ENCODE results near the gene ADARB2. TPM values are rescaled to one million over a fixed set of nuclear protein-coding genes. Genes with fewer than 3 reads are reported as not detected.

Gene ADARB2
- total RNA-seq, 1 experiment from 2014 or later: 0.90 TPM

DNA sequence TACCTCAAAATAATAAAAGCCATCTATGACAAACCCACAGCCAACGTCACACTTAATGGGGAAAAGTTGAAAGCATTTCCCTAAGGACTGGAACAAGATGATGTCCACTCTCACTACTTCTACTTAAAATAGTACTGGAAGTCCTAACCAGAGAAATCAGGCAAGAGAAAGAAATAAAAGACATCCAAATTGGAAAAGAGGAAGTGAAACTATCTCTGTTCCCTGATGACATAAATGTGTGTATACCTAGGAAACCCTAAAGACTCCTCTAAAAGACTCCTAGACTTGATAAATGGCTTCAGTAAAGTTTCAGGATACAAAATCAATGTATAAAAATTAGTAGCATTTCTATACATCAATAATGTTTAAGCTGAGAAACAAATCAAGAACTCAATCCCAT, 367.0 kb downstream of the ADARB2 start:
- in situ Hi-C loops (cut with HindIII; ENCODE audit: low pct_unique_long_range_greater_than_20kb, low sequenced_read_pairs): no loop called here
- DNase-seq (ENCODE audit: low read depth, low spot score): no peak

GRCh38 chr10:1369665-1370064, 367.7 kb downstream of the ADARB2 start:
- DNase-seq (ENCODE audit: low read depth, low spot score): peak; percentile 98
- in situ Hi-C loops (cut with HindIII; ENCODE audit: low pct_unique_long_range_greater_than_20kb, low sequenced_read_pairs): no loop called here

DNA sequence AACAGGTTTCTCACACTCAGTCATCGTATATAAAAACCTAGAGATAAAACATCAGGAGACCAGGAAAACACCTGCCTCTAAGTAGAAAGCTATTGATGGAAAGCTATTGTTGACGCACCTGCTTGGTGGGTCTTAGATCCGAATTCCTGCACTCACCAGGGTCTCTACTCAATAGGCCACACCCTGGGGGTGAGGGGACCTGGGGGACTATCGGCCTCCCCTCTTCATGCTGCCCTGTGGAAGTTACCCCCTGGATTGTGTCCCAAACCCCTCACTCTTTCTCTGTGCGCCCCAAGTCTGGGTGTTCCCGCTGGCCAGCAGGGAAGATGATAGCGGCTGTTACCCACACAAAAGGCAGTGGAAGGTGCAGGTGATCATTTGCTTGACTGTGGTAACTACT, 368.1 kb downstream of the ADARB2 start:
- in situ Hi-C loops (cut with HindIII; ENCODE audit: low pct_unique_long_range_greater_than_20kb, low sequenced_read_pairs): no loop called here
- DNase-seq (ENCODE audit: low read depth, low spot score): no peak

DNA sequence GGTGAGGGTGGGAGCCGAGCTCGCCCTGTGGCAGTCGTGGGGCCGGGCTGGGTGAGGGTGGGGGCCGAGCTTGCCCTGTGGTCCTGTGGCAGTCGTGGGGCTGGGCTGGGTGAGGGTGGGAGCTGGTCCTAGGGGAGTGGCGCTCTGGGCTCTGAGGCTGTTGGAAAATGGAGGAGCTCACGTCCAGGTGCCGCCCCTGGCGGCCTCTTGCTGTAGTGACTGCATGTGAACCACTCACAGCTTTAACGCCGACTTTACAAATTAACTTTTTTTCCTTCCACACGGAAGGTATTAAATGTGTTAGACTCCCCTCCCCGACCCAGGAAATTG, 368.5 kb downstream of the ADARB2 start:
- peak; percentile 73 for DNase-seq (ENCODE audit: low read depth, low spot score)
- in situ Hi-C loops (cut with HindIII; ENCODE audit: low pct_unique_long_range_greater_than_20kb, low sequenced_read_pairs): no loop called here

DNA sequence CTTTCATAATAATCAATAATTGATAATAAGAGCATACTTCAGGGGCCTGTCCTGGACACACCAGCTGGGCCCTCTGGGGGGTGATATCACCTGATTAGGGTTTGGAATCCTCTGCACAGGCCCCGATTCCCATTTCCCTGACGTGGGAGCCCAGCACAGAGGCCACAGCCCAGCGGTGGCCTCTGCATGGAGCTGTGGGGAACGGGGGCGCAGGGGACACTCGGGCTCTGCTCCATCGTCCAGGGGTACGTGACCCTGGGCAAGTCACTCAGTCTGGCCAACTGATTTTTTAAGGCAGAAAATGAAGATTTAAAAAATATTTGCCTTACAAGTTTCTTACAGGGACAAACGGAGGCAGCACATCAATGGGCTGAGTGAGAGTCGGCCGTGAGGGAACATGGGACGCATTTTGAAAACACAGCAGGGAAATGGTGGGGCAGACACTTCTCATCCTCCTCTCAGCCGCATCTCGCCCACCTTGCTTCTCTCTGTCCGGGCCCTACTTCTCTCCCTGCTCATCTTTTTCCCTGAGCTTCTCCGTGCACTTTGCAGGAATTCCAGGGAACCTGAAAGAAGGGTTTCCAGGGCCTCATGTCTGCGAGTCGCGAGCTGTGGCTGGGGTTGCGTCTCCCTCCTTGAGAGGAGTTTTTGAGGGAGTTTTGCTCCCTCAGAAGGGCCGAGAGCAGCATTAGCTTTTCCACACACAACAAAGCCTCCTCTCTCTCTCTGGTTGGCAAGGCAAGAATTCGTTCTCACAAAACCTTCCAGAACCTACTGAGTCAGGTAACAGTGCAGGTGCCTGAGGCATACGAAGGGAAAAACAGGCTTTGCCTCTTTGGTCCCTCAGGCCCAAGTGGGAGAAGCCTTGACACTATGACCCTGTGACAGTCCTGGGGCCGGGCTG, 369.1 kb downstream of the ADARB2 start:
- DNase-seq (ENCODE audit: low read depth, low spot score): no peak

DNA sequence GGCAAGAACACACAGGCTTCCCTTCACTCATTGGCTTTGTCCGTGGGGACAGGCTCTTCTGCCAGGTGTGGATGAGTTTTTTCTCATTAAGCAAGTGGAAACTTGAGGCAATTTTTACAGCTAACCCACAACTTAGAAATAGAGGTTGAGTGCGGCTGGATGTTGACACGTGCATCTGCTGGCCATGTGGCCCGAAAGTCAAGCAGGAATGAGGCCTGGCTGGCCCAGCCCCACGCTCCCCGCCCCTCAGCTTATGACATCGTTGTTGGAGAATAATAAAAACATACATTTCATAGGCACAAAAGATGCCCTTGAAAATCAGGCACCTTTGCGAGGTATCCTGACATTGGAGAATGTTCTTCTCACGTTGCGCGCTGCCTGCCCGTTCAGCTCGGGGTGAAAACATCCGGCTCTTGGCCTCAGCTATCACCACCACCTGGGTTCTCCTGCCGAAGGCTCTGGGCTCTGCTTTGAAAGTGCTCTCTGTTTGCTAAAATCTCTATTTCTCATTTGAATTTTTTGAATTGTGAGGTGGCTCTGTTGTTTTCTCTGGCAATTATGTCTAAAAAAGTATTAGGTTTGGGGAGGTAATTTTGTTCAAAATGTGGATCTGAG, 370.4 kb downstream of the ADARB2 start:
- DNase-seq (ENCODE audit: low read depth, low spot score): no peak
- in situ Hi-C loops (cut with HindIII; ENCODE audit: low pct_unique_long_range_greater_than_20kb, low sequenced_read_pairs): no loop called here

More for the DNA sequence above, 369.1 kb downstream of the ADARB2 start:
- in situ Hi-C loops (cut with HindIII; ENCODE audit: low pct_unique_long_range_greater_than_20kb, low sequenced_read_pairs): no loop called here

DNA sequence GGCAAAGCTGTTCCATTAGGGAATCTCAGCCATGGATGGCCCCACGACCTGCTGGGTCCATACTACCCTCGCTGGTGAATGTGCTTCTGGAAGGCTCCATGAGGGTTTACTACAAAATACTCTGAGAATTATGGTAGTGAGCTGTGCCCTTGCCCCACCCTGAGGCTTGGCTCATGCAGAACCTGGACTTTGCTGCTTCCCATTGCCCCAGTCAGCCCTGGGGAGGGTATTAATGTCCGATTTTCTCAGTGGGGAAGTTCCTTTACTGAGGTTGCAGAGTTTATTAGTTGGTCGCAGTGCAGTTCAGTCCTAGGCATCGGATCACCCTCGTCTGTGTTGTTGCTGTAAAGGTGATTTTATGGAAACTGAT, 371.0 kb downstream of the ADARB2 start:
- in situ Hi-C loops (cut with HindIII; ENCODE audit: low pct_unique_long_range_greater_than_20kb, low sequenced_read_pairs): no loop called here
- no peak for DNase-seq (ENCODE audit: low read depth, low spot score)

- DNase-seq (ENCODE audit: low read depth, low spot score): no peak
- in situ Hi-C loops (cut with HindIII; ENCODE audit: low pct_unique_long_range_greater_than_20kb, low sequenced_read_pairs): no loop called here
These were observed 371.6 kb downstream of the ADARB2 start for GRCh38 chr10:1365540-1366321.

DNA sequence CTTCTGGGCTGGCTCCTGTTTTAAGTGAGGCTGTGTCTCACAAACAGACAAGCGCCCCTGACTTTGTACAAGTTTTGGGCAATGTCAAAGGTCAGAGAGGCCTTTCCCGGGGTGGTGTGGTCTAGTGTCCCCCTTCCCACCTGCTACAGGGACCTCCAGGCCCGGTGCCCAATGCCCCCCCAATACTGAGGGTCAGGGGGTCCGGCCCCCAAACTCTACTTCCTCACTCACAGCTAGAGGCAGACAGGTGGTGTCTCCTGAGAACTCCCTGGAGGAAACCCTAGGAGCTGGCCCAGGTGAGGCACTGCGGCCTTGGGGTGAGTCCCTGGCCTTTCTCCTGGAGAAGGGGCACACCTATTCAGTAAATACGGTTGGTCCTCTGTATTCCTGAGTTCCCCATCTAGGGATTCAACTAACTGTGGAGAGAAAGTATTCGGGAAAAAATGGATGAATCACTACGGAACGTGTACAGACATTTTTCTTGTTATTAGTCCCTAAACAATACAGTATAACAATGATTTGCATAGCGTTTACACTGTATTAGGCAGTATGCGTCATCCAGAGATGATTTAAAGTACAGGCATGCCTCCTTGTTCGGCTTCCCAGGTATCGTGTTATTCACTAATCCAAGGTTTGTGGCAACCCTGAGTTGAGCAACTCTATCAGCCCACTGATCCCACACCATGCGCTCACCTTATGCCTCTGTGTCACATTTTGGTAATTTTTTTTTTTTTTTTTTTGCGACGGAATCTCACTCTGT, 373.0 kb downstream of the ADARB2 start:
- DNase-seq (ENCODE audit: low read depth, low spot score): no peak
- in situ Hi-C loops (cut with HindIII; ENCODE audit: low pct_unique_long_range_greater_than_20kb, low sequenced_read_pairs): no loop called here

- in situ Hi-C loops (cut with HindIII; ENCODE audit: low pct_unique_long_range_greater_than_20kb, low sequenced_read_pairs): no loop called here
- DNase-seq (ENCODE audit: low read depth, low spot score): no peak
These were observed 373.7 kb downstream of the ADARB2 start for GRCh38 chr10:1363446-1364121.

GRCh38 chr10:1362589-1363445, 374.5 kb downstream of the ADARB2 start:
- in situ Hi-C loops (cut with HindIII; ENCODE audit: low pct_unique_long_range_greater_than_20kb, low sequenced_read_pairs): no loop called here
- no peak for DNase-seq (ENCODE audit: low read depth, low spot score)

DNA sequence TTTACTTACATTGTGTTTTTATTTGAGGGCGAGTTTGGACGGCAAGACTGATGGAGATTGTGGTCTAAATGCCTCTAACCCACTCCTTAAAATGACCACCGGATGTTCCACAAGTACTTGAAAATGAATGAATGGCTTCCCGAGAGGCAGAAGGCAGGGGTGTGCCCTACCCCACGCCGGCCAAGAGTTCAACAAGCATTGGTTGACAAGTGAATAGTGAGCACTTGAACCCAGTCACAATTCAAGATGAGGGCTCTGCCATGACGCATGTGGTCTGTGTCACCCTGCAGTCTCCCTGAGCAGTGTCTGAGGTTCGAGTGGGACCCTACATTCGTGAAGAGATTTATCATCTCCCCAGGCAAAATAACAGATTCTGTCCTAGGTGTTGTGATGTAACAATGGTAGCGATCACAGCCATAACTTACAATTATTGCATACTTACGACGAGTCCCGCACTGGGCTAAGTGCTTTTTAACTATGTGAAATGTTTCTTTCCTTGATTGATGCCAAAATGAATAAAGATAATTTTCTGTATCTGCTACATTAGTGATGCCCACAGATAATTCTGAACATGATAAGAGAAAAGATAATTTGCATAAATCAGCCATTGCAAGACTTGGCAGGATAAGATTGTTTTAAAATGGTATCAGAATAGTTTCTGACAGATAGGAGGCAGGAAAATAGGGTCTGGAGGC, 375.8 kb downstream of the ADARB2 start:
- DNase-seq (ENCODE audit: low read depth, low spot score): no peak
- in situ Hi-C loops (cut with HindIII; ENCODE audit: low pct_unique_long_range_greater_than_20kb, low sequenced_read_pairs): no loop called here

- in situ Hi-C loops (cut with HindIII; ENCODE audit: low pct_unique_long_range_greater_than_20kb, low sequenced_read_pairs): no loop called here
These were observed 376.7 kb downstream of the ADARB2 start for GRCh38 chr10:1360558-1361164.

GRCh38 chr10:1360011-1360557, 377.2 kb downstream of the ADARB2 start:
- no peak for DNase-seq (ENCODE audit: low read depth, low spot score)
- in situ Hi-C loops (cut with HindIII; ENCODE audit: low pct_unique_long_range_greater_than_20kb, low sequenced_read_pairs): no loop called here

More at GRCh38 chr10:1360558-1361164, 376.7 kb downstream of the ADARB2 start:
- DNase-seq (ENCODE audit: low read depth, low spot score): no peak

DNA sequence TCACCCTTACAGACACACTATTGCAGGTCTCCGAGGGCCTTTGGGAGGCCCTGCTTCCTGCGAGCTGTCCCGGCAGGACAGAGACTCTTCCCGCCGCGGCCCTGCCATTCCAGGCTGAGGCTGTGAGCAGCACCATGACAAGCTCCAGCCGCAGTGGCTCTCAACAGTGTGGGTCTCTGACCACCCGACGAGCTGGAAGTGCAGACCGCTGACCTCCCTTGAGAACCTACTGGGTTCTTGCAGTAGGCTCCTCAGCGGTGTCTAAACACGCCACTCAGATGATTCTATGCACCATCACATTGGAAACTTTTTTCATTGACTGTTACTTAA, 377.7 kb downstream of the ADARB2 start:
- no peak for DNase-seq (ENCODE audit: low read depth, low spot score)
- in situ Hi-C loops (cut with HindIII; ENCODE audit: low pct_unique_long_range_greater_than_20kb, low sequenced_read_pairs): no loop called here
